Posterior cingulate gyrus (tissue), 11 donors: ENCODE results near the gene SAAL1.
"Not testable (repeated sequence)": the region's sequence is repeated elsewhere in the genome, so short reads cannot be mapped to it uniquely, and the experiment has no call there.

Source experiments
- DNase-seq, 10 donors: peaks; one replicate each; pipeline versions ENCODE4 v3.0.0 to v3.0.0-alpha.2; 2020 to 2021; ENCODE audit warnings: mixed read lengths in 3 of 10
- intact Hi-C: fragments of 100-400 bp; cut with DNase I; formaldehyde crosslinking; loops from one replicate; pipeline ENCODE4 v1.15.1; 2023

Gene SAAL1

GRCh38 chr11:18105802-18106574, at the start of gene SAAL1:
SAAL1 (minus strand) TSS chr11:18106082; CDS start chr11:18106041, 41 bp downstream.
- peak; percentile 77 to 98 (median 88) for DNase-seq
- intact Hi-C loops, result loop anchor here (2.0 to 5.0 kb wide), 2 partner anchors 94 to 115 kb away; partner anchors contain the start of gene SERGEF

- intact Hi-C loops, result no loop called here
Observed at GRCh38 chr11:18151581-18151980, 45.7 kb upstream of the SAAL1 start.

GRCh38 chr11:18145837-18146236, 40.0 kb upstream of the SAAL1 start:
- DNase-seq, result no peak
- intact Hi-C loops, result no loop called here

More at GRCh38 chr11:18151581-18151980, 45.7 kb upstream of the SAAL1 start:
- no peak for DNase-seq

- DNase-seq, result no peak
- intact Hi-C loops, result no loop called here
Observed at GRCh38 chr11:18145025-18145424, 39.1 kb upstream of the SAAL1 start.

GRCh38 chr11:18144243-18144642, 38.4 kb upstream of the SAAL1 start:
- intact Hi-C loops, result no loop called here
- no peak for DNase-seq

- intact Hi-C loops, result no loop called here
- DNase-seq, result no peak
Observed at GRCh38 chr11:18140145-18140544, 34.3 kb upstream of the SAAL1 start.

- intact Hi-C loops, result no loop called here
- peak in 1 of 10 donors; percentile 76 for DNase-seq
Observed at GRCh38 chr11:18137186-18137800, 31.4 kb upstream of the SAAL1 start.

GRCh38 chr11:18135308-18135707, 29.4 kb upstream of the SAAL1 start:
- intact Hi-C loops, result no loop called here
- no peak for DNase-seq

GRCh38 chr11:18132341-18132740, 26.5 kb upstream of the SAAL1 start, which contains the start of gene MRGPRX3:
MRGPRX3 (plus strand) TSS chr11:18132571; CDS start chr11:18137203, 4,632 bp downstream.
- DNase-seq, result no peak
- intact Hi-C loops, result no loop called here

- DNase-seq, intact Hi-C loops: not testable (repeated sequence)
Observed at GRCh38 chr11:18131115-18131514, 25.2 kb upstream of the SAAL1 start.

GRCh38 chr11:18121331-18121828, 15.5 kb upstream of the SAAL1 start:
- intact Hi-C loops, result not testable (repeated sequence)
- peak in 1 of 10 donors; percentile 66 for DNase-seq

- intact Hi-C loops, result loop anchor here (10.0 kb wide), 1 partner anchor 619 kb away; no protein-coding TSS in a partner anchor
Observed at GRCh38 chr11:18115360-18116127, 9.7 kb upstream of the SAAL1 start.

GRCh38 chr11:18111005-18111404, 5.1 kb upstream of the SAAL1 start:
- intact Hi-C loops, result loop anchor here (10.0 kb wide), 1 partner anchor 624 kb away; no protein-coding TSS in a partner anchor
- no peak for DNase-seq

More at GRCh38 chr11:18115360-18116127, 9.7 kb upstream of the SAAL1 start:
- peak in 8 of 10 donors; percentile 28 to 93 (median 65) for DNase-seq

GRCh38 chr11:18108254-18108653, 2.4 kb upstream of the SAAL1 start:
- DNase-seq, result no peak
- intact Hi-C loops, result loop anchor here (5.0 kb wide), 1 partner anchor 96 kb away; the partner anchor contains the start of gene SERGEF

GRCh38 chr11:18106688-18107087, 806 bp upstream of the SAAL1 start:
- intact Hi-C loops, result loop anchor here (2.0 to 5.0 kb wide), 2 partner anchors 94 to 116 kb away; partner anchors contain the start of gene SERGEF
- no peak for DNase-seq

GRCh38 chr11:18105086-18105801, 638 bp downstream of the SAAL1 start:
- DNase-seq, result no peak
- intact Hi-C loops, result loop anchor here (5.0 kb wide), 1 partner anchor 93 kb away; the partner anchor contains the start of gene SERGEF

GRCh38 chr11:18100926-18101656, 4.8 kb downstream of the SAAL1 start:
- no peak for DNase-seq
- intact Hi-C loops, result no loop called here

GRCh38 chr11:18093959-18094358, 11.9 kb downstream of the SAAL1 start:
- intact Hi-C loops, result no loop called here
- DNase-seq, result no peak

- DNase-seq, result no peak
- intact Hi-C loops, result no loop called here
Observed at GRCh38 chr11:18091731-18092130, 14.2 kb downstream of the SAAL1 start.
